ENCODE results near the gene CNIH1.
"Not testable (repeated sequence)": the region's sequence is repeated elsewhere in the genome, so short reads cannot be mapped to it uniquely, and the experiment has no call there.

The CNIH1 gene

GRCh38 chr14:54465654-54466053, 24.5 kb upstream of the CNIH1 start:
- DNase-seq, result no peak

GRCh38 chr14:54462048-54462447, 20.9 kb upstream of the CNIH1 start:
- no peak for DNase-seq

GRCh38 chr14:54459106-54459505, 17.9 kb upstream of the CNIH1 start:
- no peak for DNase-seq

- DNase-seq, result not testable (repeated sequence)
Measured at GRCh38 chr14:54458536-54458935, 17.4 kb upstream of the CNIH1 start.

- no peak for DNase-seq
Measured at GRCh38 chr14:54457609-54457996, 16.4 kb upstream of the CNIH1 start.

GRCh38 chr14:54456820-54457608, 15.8 kb upstream of the CNIH1 start:
- DNase-seq, result not testable (repeated sequence)

GRCh38 chr14:54455363-54455762, 14.2 kb upstream of the CNIH1 start:
- DNase-seq, result no peak

- DNase-seq, result not testable (repeated sequence)
Measured at GRCh38 chr14:54453990-54454389, 12.8 kb upstream of the CNIH1 start.

GRCh38 chr14:54453252-54453651, 12.1 kb upstream of the CNIH1 start:
- DNase-seq, result no peak

GRCh38 chr14:54451961-54452360, 10.8 kb upstream of the CNIH1 start:
- DNase-seq, result no peak

- DNase-seq, result no peak
Measured at GRCh38 chr14:54451121-54451601, 10.0 kb upstream of the CNIH1 start.

- DNase-seq, result peak; percentile 30
Measured at GRCh38 chr14:54450535-54450934, 9.4 kb upstream of the CNIH1 start.

- no peak for DNase-seq
Measured at GRCh38 chr14:54447231-54447692, 6.1 kb upstream of the CNIH1 start.

- DNase-seq, result peak; percentile 56
Measured at GRCh38 chr14:54446161-54446693, 5.1 kb upstream of the CNIH1 start.

- no peak for DNase-seq
Measured at GRCh38 chr14:54444681-54445080, 3.5 kb upstream of the CNIH1 start.

GRCh38 chr14:54443981-54444380, 2.8 kb upstream of the CNIH1 start:
- no peak for DNase-seq

- not testable (repeated sequence) for DNase-seq
Measured at GRCh38 chr14:54442961-54443360, 1.8 kb upstream of the CNIH1 start.

GRCh38 chr14:54440476-54440872, 700 bp downstream of the CNIH1 start:
- peak; percentile 34 for DNase-seq

- DNase-seq, result peak; percentile 36
Measured at GRCh38 chr14:54440037-54440436, 1.1 kb downstream of the CNIH1 start.

GRCh38 chr14:54438703-54439102, 2.5 kb downstream of the CNIH1 start:
- no peak for DNase-seq

- DNase-seq, result not testable (repeated sequence)
Measured at GRCh38 chr14:54437954-54438353, 3.2 kb downstream of the CNIH1 start.

GRCh38 chr14:54435500-54435981, 5.6 kb downstream of the CNIH1 start:
- DNase-seq, result peak; percentile 61

- no peak for DNase-seq
Measured at GRCh38 chr14:54428527-54428926, 12.6 kb downstream of the CNIH1 start.

GRCh38 chr14:54427871-54428270, 13.3 kb downstream of the CNIH1 start:
- no peak for DNase-seq
